ENCODE measurements around the gene PCDHB16. TPM values are rescaled to one million over a fixed set of nuclear protein-coding genes. Genes with fewer than 3 reads are reported as not detected.
"Not testable (repeated sequence)": the region's sequence is repeated elsewhere in the genome, so short reads cannot be mapped to it uniquely, and the experiment has no call there.

PCDHB16 gene
- total RNA-seq, result not detected

- DNase-seq (no peak), ATAC-seq (no peak)
- Mint-ChIP-seq H3K27ac (no peak within 1 kb of the TSS), H3K9me3 (ENCODE audit: low read depth) (peaks cover 6% of the 10 kb centered on the region), H3K4me3 (no peak within 1 kb of the TSS), H3K36me3 (no peaks in the 10 kb centered on the region), H3K4me1 (no peaks in the 10 kb centered on the region), H3K27me3 (peaks cover 10% of the 10 kb centered on the region)
- CTCF ChIA-PET, result no interaction called here
Measured at GRCh38 chr5:141182248-141182647, at the start of gene PCDHB16. PCDHB16 (plus strand) TSS chr5:141182387; CDS start chr5:141182560, 173 bp downstream.

- CTCF ChIA-PET, result no interaction called here
- Mint-ChIP-seq H3K4me1 (peaks cover 2% of the 10 kb centered on the region), H3K27me3 (no peaks in the 10 kb centered on the region), H3K27ac (no peak within 1 kb of the TSS), H3K4me3 (no peak within 1 kb of the TSS), H3K9me3 (ENCODE audit: low read depth) (peaks cover 11% of the 10 kb centered on the region), H3K36me3 (peaks cover 4% of the 10 kb centered on the region)
- no peak for DNase-seq
- ATAC-seq, result no peak
Measured at GRCh38 chr5:141135030-141135717, 47.0 kb upstream of the PCDHB16 start, which contains the start of gene PCDHB5. PCDHB5 (plus strand) TSS chr5:141135206; CDS start chr5:141135435, 229 bp downstream.

GRCh38 chr5:141135718-141136266, 46.4 kb upstream of the PCDHB16 start:
- Mint-ChIP-seq H3K36me3 (peaks cover 4% of the 10 kb centered on the region), H3K4me3 (no peak overlapping the region), H3K27me3 (no peaks in the 10 kb centered on the region), H3K27ac (no peak overlapping the region), H3K9me3 (ENCODE audit: low read depth) (peaks cover 11% of the 10 kb centered on the region), H3K4me1 (peaks cover 2% of the 10 kb centered on the region)
- DNase-seq (no peak), ATAC-seq (no peak)
- CTCF ChIA-PET, result no interaction called here

GRCh38 chr5:141137346-141137745, 44.8 kb upstream of the PCDHB16 start:
- H3K36me3 Mint-ChIP-seq; DNase-seq; H3K4me1 Mint-ChIP-seq; H3K9me3 Mint-ChIP-seq (ENCODE audit: low read depth); ATAC-seq; H3K4me3 Mint-ChIP-seq; CTCF ChIA-PET; H3K27me3 Mint-ChIP-seq; H3K27ac Mint-ChIP-seq: not testable (repeated sequence)

GRCh38 chr5:141149812-141150211, 32.4 kb upstream of the PCDHB16 start, which contains the start of gene PCDHB6:
PCDHB6 (plus strand) TSS chr5:141150057; CDS start chr5:141150258, 201 bp downstream.
- Mint-ChIP-seq H3K4me1 (no peaks in the 10 kb centered on the region), H3K36me3 (peaks cover 6% of the 10 kb centered on the region), H3K27me3 (no peaks in the 10 kb centered on the region), H3K27ac (no peak within 1 kb of the TSS), H3K4me3 (no peak within 1 kb of the TSS), H3K9me3 (ENCODE audit: low read depth) (peaks cover 8% of the 10 kb centered on the region)
- DNase-seq (no peak), ATAC-seq (no peak)
- CTCF ChIA-PET, result no interaction called here

- ATAC-seq (no peak), DNase-seq (no peak)
- H3K27me3 Mint-ChIP-seq, result no peaks in the 10 kb centered on the region
- CTCF ChIA-PET, result no interaction called here
- H3K4me3 Mint-ChIP-seq, result no peak overlapping the region
- H3K4me1 Mint-ChIP-seq, result no peaks in the 10 kb centered on the region
- H3K36me3 Mint-ChIP-seq, result peaks cover 6% of the 10 kb centered on the region
- no peak overlapping the region for H3K27ac Mint-ChIP-seq
- peaks cover 8% of the 10 kb centered on the region for H3K9me3 Mint-ChIP-seq (ENCODE audit: low read depth)
Measured at GRCh38 chr5:141150224-141150992, 31.8 kb upstream of the PCDHB16 start.

GRCh38 chr5:141150993-141151325, 31.2 kb upstream of the PCDHB16 start:
- Mint-ChIP-seq H3K4me1 (no peaks in the 10 kb centered on the region), H3K27me3 (no peaks in the 10 kb centered on the region), H3K9me3 (ENCODE audit: low read depth) (peaks cover 8% of the 10 kb centered on the region), H3K4me3 (no peak overlapping the region), H3K36me3 (peaks cover 6% of the 10 kb centered on the region), H3K27ac (no peak overlapping the region)
- no peak for DNase-seq
- ATAC-seq, result no peak
- CTCF ChIA-PET, result no interaction called here

GRCh38 chr5:141151632-141152031, 30.6 kb upstream of the PCDHB16 start:
- H3K36me3 Mint-ChIP-seq; DNase-seq; H3K4me3 Mint-ChIP-seq; H3K27ac Mint-ChIP-seq; H3K4me1 Mint-ChIP-seq; ATAC-seq; H3K27me3 Mint-ChIP-seq; CTCF ChIA-PET; H3K9me3 Mint-ChIP-seq (ENCODE audit: low read depth): not testable (repeated sequence)

- H3K9me3 Mint-ChIP-seq (ENCODE audit: low read depth), result peaks cover 11% of the 10 kb centered on the region
- DNase-seq, H3K4me3 Mint-ChIP-seq, H3K27ac Mint-ChIP-seq, H3K4me1 Mint-ChIP-seq, CTCF ChIA-PET, ATAC-seq, H3K36me3 Mint-ChIP-seq, H3K27me3 Mint-ChIP-seq: not testable (repeated sequence)
Measured at GRCh38 chr5:141152096-141152495, 30.1 kb upstream of the PCDHB16 start.

GRCh38 chr5:141155540-141156374, 26.4 kb upstream of the PCDHB16 start:
- CTCF ChIA-PET, result no interaction called here
- no peak overlapping the region for H3K27ac Mint-ChIP-seq
- DNase-seq, result no peak
- H3K4me3 Mint-ChIP-seq, result no peak overlapping the region
- H3K9me3 Mint-ChIP-seq (ENCODE audit: low read depth), result peaks cover 12% of the 10 kb centered on the region
- no peaks in the 10 kb centered on the region for H3K27me3 Mint-ChIP-seq
- no peaks in the 10 kb centered on the region for H3K4me1 Mint-ChIP-seq
- ATAC-seq, result no peak
- peaks cover 6% of the 10 kb centered on the region for H3K36me3 Mint-ChIP-seq

- H3K4me1 Mint-ChIP-seq, result not testable (repeated sequence)
Measured at GRCh38 chr5:141157356-141157755, 24.8 kb upstream of the PCDHB16 start.

GRCh38 chr5:141157901-141158300, 24.3 kb upstream of the PCDHB16 start:
- H3K9me3 Mint-ChIP-seq (ENCODE audit: low read depth); CTCF ChIA-PET; DNase-seq; H3K4me1 Mint-ChIP-seq; H3K4me3 Mint-ChIP-seq; H3K27ac Mint-ChIP-seq; ATAC-seq; H3K36me3 Mint-ChIP-seq; H3K27me3 Mint-ChIP-seq: not testable (repeated sequence)

More at GRCh38 chr5:141157356-141157755, 24.8 kb upstream of the PCDHB16 start:
- H3K9me3 Mint-ChIP-seq (ENCODE audit: low read depth); ATAC-seq; DNase-seq; CTCF ChIA-PET; H3K36me3 Mint-ChIP-seq; H3K27ac Mint-ChIP-seq; H3K4me3 Mint-ChIP-seq; H3K27me3 Mint-ChIP-seq: not testable (repeated sequence)

- ATAC-seq, result no peak
- peaks cover 5% of the 10 kb centered on the region for H3K27me3 Mint-ChIP-seq
- peaks cover 9% of the 10 kb centered on the region for H3K9me3 Mint-ChIP-seq (ENCODE audit: low read depth)
- CTCF ChIA-PET, result no interaction called here
- peaks cover 3% of the 10 kb centered on the region for H3K36me3 Mint-ChIP-seq
- H3K27ac Mint-ChIP-seq, result no peak within 1 kb of the TSS
- DNase-seq, result no peak
- no peak within 1 kb of the TSS for H3K4me3 Mint-ChIP-seq
- no peaks in the 10 kb centered on the region for H3K4me1 Mint-ChIP-seq
Measured at GRCh38 chr5:141172381-141173204, 9.6 kb upstream of the PCDHB16 start, which contains the start of gene PCDHB7. PCDHB7 (plus strand) TSS chr5:141172644; CDS start chr5:141172836, 192 bp downstream.
